ENCODE data around the gene DLGAP1.

DLGAP1 gene

GRCh38 chr18:4060427-4061281 is 394.5 kb downstream of the DLGAP1 start:
- ATAC-seq, result no peak
- TF ChIP-seq SNAI2 (CRISPR knock-in tag; IDR thresholded peaks at IDR 0.05) (no peak), ZNF8 (CRISPR knock-in tag; IDR thresholded peaks at IDR 0.05) (no peak), POU6F1 (CRISPR knock-in tag; IDR thresholded peaks at IDR 0.05; ENCODE audit: borderline replicate concordance, low read depth) (no peak), ZNF565 (CRISPR knock-in tag; conservative IDR thresholded peaks at IDR 0.05; ENCODE audit: low read depth) (no peak), CSRNP3 (CRISPR knock-in tag; IDR thresholded peaks at IDR 0.05) (no peak), RARB (CRISPR knock-in tag; IDR thresholded peaks at IDR 0.05) (no peak), BACH2 (CRISPR knock-in tag; IDR thresholded peaks at IDR 0.05; ENCODE audit: borderline replicate concordance) (no peak), OSR1 (CRISPR knock-in tag; IDR thresholded peaks at IDR 0.05) (no peak), ISL1 (CRISPR knock-in tag; IDR thresholded peaks at IDR 0.05) (no peak), ZNF70 (CRISPR knock-in tag; IDR thresholded peaks at IDR 0.05) (no peak), ARNTL (CRISPR knock-in tag; IDR thresholded peaks at IDR 0.05; ENCODE audit: borderline replicate concordance, low read depth) (no peak)

- ATAC-seq, result no peak
- TF ChIP-seq ZNF70 (CRISPR knock-in tag; IDR thresholded peaks at IDR 0.05) (no peak), OSR1 (CRISPR knock-in tag; IDR thresholded peaks at IDR 0.05) (no peak), ZFP3 (CRISPR knock-in tag; IDR thresholded peaks at IDR 0.05) (no peak), TSHZ2 (CRISPR knock-in tag; IDR thresholded peaks at IDR 0.05) (no peak), CSDC2 (CRISPR knock-in tag; IDR thresholded peaks at IDR 0.05) (no peak), CSRNP3 (CRISPR knock-in tag; IDR thresholded peaks at IDR 0.05) (no peak), RARB (CRISPR knock-in tag; IDR thresholded peaks at IDR 0.05) (no peak), ZNF565 (CRISPR knock-in tag; conservative IDR thresholded peaks at IDR 0.05; ENCODE audit: low read depth) (no peak), PATZ1 (CRISPR knock-in tag; IDR thresholded peaks at IDR 0.05; ENCODE audit: borderline replicate concordance) (no peak), PPARA (CRISPR knock-in tag; IDR thresholded peaks at IDR 0.05; ENCODE audit: borderline replicate concordance) (no peak), BACH2 (CRISPR knock-in tag; IDR thresholded peaks at IDR 0.05; ENCODE audit: borderline replicate concordance) (no peak), SNAI2 (CRISPR knock-in tag; IDR thresholded peaks at IDR 0.05) (no peak), ESRRG (CRISPR knock-in tag; IDR thresholded peaks at IDR 0.05) (no peak), TCF4 (CRISPR knock-in tag; IDR thresholded peaks at IDR 0.05; ENCODE audit: borderline replicate concordance) (no peak), ZC3H10 (CRISPR knock-in tag; IDR thresholded peaks at IDR 0.05) (no peak), ISL1 (CRISPR knock-in tag; IDR thresholded peaks at IDR 0.05) (no peak), ZFP30 (CRISPR knock-in tag; IDR thresholded peaks at IDR 0.05) (no peak), TOX (CRISPR knock-in tag; IDR thresholded peaks at IDR 0.05; ENCODE audit: borderline replicate concordance) (no peak), CREB5 (CRISPR knock-in tag; IDR thresholded peaks at IDR 0.05; ENCODE audit: low read depth) (no peak)
Observed at GRCh38 chr18:4058179-4058578, 396.9 kb downstream of the DLGAP1 start.

All from SK-N-SH treated with all-trans-retinoic acid at 6 μM for 48 hours (cell line).